ENCODE data around the gene HSF5.

Gene HSF5, protein sequence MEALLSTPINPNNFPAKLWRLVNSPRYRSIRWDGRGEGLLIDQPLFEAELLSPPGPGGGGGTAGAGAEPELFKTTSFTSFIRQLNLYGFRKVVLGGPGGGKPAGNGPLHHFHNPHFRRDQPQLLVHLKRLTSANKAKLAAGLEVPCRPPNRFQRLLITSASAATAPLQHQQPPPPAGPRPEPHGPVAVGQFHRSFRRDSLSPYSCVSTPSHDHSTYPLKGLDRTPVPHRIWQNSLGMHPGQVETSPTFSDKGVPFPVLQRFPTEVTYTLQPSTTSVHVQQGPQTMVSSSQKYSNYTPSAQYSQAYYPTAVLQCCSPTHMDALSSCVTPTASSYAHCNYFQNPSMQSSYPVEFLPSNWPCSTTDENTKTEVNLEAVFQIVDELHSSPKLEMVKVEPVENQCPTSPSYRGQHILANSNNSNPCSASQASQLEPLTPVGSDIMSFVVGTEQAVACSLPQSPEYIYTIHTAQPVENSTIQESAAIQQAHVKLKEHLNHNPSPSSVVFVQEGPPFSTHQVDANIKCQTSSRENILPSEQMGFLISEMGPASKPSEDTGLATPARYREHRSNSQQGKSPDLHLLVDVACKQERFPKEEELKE

GRCh38 chr17:58487589-58488427 is at the start of gene HSF5:
TSS of gene HSF5 (minus strand) at chr17:58488408. CDS start at chr17:58488274, 134 bp downstream.
- no peak for DNase-seq

- no peak for DNase-seq
These were observed 49.1 kb upstream of the HSF5 start for GRCh38 chr17:58537266-58537665.

DNA sequence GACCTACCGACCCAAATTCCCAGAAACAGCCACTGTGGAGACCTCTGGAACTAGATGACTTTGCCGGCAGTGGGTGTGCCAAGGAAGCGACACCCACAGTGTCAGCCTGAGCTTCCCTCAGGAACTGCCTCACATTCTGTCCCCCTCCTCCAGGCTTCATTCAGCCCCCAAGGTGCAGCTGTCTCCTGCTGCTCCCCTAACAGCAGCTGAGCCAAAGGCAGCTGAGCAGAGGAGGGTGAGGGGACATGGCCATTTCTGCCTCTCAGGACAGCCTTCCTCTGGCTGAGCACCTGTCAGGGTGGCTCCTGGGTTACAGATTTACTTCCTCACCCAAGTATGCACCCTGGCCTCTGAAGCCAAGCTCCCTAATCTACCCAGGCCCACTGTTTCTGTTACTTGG is 48.3 kb upstream of the HSF5 start:
- no peak for DNase-seq

DNA sequence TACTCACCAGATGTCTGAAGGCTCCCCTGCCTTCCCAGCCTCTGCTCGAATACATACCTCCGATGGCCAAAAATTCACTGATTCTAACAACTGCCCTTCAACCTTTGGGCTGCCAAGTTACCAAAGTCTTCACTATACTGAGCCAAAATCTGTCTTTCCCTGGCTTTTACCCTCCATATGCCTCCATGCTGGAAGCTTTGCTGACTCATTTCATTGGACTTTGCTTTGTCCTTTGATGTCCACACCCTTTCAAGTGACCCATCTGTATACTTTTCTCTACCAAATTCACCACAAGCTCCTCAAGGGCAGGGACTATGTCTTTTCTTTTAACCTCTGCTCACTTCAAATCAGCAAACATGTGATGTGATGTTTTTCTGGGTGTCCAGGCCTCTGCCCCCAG is 47.2 kb upstream of the HSF5 start:
- DNase-seq: no peak

DNA sequence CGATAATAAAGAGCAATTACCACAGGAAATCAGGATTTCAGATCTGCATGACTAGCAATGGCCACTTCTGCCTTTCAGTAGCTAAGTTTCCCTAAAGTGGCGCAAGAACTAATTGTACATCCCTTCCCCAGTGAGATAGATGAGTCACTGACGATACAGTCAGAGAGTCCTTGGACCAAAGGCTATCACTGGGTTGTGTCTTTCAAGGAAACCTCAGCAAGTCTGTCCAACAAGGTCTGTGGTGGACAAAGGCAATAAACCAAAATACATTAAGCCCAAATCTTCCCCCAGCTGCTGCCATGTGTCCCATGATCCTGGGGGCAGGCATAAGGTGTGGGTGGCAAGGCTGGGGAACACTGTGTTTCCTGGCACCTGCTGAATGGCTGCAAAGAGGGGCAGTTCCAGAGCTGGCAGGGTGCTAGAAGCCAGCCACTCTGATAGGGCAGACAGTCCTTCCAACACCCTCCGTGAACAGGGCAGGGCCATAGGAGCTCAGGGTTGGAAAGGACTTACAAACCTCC is 46.8 kb upstream of the HSF5 start:
- no peak for DNase-seq

DNA sequence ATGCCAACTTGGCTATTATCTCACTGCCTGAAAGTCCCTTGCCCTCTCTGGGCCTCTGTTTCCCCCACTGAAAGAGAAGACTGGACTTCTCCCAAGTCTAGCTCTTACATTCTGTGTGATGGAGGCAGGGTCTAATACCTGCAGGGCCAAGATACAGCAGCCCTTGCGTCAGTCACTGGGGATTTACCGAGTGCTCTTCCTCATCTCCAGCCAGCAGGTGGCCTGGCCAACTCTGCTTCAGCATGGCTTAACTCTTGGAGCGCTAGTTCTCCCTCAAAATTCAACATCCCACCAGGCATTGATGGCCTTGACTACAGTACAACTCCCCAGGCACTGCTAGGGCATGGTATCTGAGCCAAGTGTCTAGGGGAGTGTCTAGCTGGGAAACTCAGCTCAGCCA is 46.1 kb upstream of the HSF5 start:
- no peak for DNase-seq

GRCh38 chr17:58533616-58534188 is 45.5 kb upstream of the HSF5 start:
- no peak for DNase-seq

GRCh38 chr17:58532555-58532951 is 44.3 kb upstream of the HSF5 start:
- no peak for DNase-seq

DNA sequence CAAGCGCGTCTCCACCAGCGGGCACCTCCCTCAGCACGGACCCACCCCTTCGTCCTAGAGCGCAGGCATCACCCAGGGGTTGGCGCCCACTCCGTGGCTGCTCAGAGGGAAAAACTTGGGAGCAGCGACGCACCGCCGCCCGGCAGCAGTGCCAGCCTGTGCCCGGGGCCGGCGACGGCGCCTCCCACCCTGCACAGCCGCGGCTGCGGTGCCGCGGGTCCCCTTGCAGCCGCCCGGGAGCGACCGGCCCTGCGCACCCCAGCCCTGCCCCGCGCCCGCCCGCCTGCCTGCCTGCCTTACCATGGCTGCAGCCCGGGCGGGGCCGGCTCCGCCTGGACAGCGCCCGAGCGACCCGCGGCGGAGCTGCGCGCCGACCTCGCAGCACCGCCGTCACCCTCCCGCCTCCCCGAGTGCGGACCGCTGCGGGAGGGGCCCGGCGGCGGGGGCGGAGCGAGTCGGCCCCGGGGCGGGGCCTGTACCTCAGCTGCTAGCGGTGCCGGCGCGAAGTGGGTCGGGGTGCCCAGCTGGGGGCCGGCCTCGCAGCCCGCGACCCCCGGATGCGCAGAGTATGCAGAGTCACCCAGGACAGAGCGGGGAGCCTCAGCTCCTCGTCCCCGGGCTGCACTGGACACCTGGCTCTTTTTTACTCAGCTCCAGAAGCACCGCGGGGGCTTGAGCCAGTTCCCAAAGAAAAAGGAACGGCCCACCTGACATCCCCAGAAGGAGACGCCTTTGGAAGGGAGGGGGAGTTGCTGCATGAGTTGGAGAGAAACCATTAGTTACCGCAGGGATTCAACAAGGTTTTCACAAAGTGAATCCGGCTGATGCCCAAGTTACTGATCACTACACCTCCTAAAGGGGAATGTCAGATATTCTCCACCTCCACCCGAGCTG is 43.7 kb upstream of the HSF5 start:
- no peak for DNase-seq

DNA sequence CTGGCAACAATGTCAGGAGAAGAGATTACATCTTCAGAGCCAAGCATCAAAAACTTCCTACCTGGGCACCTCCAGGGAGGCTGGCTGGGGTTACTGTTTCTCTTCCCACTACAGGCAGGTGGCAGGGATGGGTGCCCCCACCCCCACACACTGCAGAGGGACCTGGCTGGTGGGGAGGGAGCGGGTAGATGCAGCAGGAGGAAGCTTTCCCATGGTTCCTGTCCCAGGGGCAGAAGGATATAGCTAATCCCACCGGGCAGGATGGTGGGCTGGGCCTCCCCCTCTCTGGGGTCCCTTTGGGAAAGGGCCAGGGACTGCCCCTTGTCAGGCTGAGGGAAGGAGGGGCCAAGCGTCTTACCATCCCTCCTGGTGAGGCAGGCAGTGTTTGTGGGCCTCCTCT is 42.9 kb upstream of the HSF5 start:
- no peak for DNase-seq

GRCh38 chr17:58530655-58531054 is 42.4 kb upstream of the HSF5 start:
- no peak for DNase-seq

- DNase-seq: no peak
These were observed 41.1 kb upstream of the HSF5 start for GRCh38 chr17:58529275-58529674.

- DNase-seq: no peak
These were observed 40.2 kb upstream of the HSF5 start for GRCh38 chr17:58528443-58528842.

DNA sequence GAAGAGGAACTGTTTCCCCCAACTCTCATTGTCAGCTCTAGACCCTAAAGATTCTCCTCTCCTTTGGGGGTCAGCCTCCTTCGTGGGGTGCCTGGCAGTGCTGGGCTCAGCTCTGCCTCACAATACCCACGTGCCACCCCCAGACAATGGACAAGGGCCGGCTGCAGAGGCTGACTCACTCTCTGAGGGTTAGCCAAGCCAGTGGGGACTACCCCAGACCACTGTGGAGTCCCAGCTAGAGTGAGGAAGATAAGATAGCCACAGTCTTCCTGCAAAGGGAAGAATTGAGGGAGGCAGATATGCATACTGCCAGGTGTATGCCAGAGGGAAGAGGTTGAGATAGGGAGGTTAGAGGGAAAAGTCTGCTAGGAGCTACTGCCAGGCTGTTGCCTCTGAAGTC is 39.7 kb upstream of the HSF5 start:
- DNase-seq: no peak

DNA sequence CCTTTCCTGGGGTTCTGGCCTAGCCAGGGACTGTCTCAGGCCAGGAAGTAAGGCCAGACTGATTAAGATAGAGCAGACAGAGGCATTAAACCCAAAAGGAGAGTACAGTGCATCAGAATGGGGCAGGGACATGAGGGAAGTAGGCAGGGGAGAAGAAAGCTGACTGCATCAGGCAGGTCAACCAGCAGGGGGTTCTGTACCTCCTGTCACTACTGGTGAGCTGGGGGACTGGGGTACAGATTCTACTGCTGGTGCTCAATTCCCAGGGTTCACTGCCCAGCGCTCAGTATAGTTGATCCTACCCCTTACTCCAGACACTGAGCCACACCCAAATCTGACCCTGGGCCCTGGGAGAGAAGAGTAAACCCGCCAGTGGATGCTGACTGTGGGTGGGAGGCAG is 39.1 kb upstream of the HSF5 start:
- no peak for DNase-seq

DNA sequence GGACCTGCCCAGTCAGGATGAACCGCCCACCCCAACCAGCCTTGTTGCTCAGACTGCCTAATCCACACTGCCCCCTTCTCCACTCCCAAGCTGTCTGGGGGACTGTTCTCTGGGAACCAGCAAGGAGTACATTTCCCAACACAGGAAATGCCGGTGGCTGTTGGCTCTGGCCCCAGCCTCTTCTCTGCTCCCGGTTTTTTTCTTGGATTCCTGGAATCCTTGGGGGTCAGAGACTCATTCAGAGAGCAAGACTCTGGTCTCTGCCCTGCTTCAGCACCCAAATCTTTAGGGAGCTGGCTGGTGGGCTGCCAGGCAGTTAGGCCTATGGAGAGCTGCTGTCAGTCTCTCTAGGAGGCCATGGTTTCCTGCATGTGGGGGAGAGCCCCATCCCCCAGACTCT is 37.0 kb upstream of the HSF5 start:
- DNase-seq: no peak

GRCh38 chr17:58521680-58522079 is 33.5 kb upstream of the HSF5 start:
- no peak for DNase-seq

DNA sequence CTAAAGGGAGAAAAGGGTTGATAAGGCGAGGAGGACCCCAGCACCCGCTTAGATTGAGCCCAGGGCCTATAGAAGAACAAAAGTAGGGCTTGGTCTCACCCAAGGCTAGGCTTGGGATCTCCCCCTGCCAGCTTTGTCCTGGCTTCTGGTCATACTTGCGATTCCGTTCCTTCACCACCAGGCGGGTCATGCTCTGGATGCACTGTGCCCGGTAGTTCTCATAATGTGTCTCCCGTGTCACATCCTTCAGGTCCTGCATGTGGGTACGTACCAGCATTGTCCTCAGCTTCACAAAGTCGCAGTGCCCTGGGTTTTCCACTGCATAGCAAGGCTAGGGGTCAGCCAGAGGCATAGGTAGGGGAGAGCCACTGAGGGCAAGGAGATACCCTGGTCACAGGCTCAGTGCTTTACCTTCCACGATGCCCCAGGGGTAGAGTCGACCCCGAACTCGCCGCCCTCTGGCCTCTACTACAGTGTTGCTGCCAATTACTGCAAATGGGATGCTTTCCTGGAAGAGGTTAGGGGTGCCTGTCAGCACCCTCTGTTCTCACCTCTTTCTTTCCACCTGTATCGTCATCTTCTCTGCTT is 32.7 kb upstream of the HSF5 start:
- no peak for DNase-seq

- peak; percentile 99 for DNase-seq
These were observed 29.9 kb upstream of the HSF5 start for GRCh38 chr17:58517928-58518609.

GRCh38 chr17:58517378-58517927 is 29.2 kb upstream of the HSF5 start:
- DNase-seq: no peak
